ENCODE measurements around the gene WTIP.
"Not testable (repeated sequence)": the region's sequence is repeated elsewhere in the genome, so short reads cannot be mapped to it uniquely, and the experiment has no call there.

Gene WTIP

DNA sequence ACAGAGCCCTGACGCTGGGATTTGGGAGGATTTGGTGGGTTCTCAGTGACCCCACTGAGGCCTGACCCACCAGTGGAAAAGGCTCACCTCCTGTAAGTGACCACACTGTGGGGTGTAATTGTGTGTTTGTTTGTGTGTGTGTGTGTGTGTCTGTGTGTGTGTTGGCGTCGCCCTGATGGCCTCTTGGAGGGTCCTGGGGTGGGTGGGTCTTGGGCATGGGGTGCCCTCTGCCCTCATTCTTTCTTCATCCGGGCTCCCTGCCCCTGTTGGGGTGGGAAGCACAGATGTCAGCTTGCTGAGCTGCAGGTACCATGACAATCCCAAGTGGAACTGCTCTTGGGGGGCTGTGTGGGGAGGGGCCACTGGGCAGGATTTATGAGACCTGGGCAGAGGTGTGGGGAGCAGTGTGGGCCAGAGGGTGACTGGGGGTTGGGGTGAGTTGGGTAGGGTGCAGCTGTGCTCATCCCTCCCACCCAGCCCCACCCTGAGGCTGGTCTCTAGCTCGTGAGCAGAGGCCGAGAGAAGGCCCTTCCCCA is 22.8 kb downstream of the WTIP start:
- no peak for DNase-seq

DNA sequence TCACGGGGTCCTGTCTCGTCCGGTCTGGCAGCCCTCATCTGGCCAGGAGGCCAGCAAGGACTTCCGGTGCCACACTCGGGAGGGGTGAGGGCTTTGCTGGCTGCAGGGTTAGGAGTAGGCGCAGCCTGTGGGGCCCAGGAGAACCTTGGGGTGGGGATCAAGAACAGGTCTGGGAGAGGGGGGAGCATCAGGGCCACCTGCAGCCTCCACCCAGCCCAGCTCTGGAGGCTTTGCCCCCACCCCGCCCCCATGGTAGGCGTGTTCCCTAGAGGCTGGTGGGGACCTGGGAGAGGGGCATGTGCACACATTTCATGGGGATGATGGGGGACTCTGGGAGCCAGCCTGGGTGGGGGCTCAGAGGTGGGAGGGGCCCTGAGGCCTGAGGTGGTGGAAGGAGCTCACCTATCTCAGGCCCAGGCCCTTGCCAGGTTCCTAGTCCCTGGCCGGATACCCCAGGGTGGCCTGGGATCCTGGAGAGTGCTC is 23.3 kb downstream of the WTIP start:
- no peak for DNase-seq

DNA sequence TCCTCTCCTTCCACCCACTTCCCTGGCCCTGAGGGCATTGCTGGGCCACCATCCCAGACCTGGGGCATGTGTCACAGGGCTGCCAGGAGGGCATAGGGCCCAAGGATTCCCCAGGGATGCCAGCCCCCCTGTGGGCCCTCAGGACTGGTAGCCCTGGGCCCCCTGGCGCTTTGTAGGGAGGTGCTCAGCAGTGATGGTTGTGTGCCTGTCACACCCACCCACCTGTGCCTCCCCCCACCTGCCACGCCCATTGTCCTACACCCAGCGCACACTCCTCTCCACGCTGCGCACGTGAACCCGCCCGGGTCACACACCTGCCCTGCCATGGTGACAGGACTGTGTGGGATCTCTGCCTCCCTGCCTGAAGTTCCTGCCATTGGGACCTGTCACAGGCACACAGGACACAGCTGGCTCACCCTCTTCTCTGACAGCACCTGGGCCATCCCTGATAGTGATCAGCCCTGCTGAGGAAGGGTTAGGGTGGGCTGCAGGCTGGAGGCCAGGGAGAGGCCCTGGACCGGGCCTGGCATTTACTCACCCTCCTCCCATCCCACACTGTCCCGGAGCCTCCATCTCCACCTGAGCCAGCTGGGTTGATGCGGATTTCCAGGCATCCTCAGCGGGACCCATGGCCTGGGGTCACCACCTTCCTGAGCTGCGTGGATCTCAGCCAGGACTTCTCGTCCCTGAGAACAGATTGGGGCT is 23.9 kb downstream of the WTIP start:
- DNase-seq: no peak

DNA sequence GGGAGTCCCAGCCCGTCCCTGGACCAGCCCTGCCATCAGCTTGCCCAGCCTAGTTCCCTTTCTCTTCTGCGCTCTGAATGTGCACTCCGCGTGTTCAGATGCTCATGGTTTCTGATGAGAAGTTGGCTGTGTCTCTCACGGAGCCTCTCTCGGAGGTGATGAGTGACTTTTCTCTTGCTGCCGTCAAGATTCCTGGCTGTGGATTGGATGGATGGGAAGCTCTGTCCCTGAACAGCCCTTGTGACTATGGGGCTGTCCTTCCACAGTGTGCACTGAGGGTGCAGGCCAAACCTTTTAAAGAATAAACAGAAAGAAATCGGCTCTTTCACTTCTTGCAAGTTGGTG is 24.4 kb downstream of the WTIP start:
- no peak for DNase-seq

DNA sequence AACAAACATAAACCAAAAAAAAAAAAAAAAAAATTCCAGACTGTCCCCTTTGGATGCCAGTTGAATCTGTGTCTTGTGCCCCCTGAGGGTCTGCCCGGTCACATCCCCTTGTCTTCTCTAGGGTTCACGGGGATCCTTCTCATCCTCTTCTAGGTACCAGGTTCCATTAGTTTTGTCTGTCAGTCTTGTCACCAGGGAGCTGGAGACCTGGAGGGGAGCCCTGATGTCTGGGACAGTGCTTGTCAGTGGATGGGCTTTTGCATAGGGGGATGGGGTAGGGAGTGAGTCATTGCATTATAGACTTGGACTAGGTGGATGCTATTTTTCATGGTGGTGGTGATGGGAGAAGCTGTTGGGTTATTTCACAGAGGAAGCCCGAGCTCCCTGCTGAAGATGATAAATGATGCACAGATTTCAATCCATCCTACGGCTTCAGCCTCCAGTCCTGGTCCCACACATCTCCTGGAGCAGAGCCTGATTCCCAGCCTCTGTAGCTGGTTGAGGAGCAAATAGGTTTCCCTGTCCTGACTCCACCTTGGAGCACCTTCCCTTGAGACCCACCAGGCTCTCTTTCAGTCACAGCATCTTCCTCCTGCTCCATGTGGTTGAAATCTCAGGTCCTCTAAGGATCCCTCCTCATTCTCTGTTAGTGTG is 26.0 kb downstream of the WTIP start:
- DNase-seq: no peak

DNA sequence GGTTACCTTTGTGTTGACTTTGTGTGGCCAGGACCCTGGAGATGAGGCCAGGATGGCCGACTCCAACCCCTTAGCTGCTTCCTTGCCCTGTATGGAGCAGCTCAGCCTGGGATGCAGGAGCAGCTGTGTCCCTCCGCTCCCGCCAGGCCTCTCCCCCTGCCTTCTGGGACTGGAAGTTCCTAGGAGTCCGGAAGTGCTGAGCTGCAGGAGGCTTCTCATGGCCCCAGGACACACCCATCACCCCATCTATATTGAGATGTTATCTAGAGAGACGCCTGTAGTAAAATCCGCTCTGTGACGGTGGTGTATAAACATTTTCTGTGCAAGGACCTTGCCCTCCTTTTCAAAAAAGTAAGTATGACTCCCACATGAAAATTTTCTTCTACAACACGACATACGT is 27.0 kb downstream of the WTIP start:
- no peak for DNase-seq

DNA sequence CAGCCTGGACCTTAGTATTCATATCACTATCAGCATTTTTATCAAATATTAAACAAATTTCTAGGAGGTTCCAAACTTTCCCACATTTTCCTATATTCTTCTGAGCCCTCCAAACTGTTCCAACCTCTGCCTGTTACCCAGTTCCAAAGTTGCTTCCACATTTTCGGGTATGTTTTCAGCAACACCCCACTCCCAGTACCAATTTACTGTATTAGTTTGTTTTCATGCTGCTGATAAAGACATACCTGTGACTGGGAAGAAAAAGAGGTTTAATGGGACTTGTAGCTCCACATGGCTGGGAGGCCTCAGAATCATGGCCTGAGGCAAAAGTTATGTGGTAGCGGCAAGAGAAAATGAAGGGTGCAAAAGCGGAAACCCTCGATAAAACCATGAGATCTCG is 29.3 kb downstream of the WTIP start:
- not testable (repeated sequence) for DNase-seq

DNA sequence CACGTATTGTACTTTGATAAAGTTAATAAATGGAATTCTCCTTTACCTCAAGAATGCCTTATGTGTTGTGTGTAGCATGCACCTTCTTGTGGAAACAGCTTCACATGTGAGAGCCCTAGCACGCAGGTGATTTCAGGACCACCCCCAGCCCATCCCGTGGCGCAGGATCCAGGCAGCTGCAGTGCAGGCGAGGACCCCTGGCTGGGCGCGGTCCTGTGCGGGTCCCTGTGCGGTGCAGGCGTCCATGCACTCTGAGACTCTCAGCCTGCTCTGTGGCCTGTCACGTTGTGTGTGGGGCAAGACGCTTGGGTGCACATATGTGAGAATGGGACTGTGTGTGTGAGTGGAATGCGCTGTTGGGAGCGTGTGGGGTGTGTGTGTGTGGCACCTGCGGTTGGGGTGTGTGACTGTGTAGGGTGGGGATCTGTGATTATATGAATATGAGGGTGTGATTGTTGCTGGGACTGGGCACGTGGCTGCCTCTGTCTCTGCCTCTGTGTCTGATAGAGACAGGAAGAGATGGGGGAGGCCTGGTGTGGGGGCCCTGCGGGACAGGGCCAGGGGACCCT is 30.8 kb downstream of the WTIP start:
- DNase-seq: no peak

DNA sequence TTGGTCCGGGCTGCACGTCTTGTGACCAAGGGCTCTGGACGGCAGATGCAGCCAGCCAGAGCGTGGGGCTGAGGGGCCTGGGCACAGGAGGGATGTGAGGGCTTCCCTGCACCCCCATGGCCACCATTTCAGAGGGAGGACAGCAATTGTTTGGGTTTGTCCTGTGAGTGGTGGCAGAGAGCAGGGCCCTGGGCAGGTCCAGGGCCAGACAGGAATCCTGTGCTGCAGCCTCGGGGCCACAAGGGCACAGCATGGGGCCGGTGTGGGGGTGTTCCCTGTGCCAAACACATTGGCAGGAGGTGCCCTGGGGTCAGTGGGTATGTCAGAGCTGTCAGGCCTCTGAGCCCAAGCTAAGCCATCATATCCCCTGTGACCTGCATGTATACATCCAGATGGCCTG is 32.2 kb downstream of the WTIP start:
- no peak for DNase-seq

DNA sequence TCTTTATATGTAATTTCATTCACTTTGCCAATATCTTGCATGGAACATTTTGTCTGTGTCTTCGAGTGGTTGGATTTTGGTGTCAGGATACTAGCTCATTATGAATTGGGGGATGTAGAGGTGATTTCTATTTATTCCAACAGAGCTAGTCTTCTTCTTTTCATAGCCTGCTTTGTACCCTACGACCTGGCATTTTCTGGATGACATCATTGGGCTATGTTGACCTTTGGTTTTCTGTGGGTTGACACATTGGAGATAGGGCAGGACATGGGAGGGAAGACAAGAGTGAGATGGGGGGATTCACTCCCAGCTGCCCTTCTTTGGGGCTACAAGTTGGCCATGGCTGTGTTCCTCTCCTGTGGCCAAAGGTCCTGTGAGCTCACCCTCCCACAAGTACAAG is 38.0 kb downstream of the WTIP start:
- no peak for DNase-seq

DNA sequence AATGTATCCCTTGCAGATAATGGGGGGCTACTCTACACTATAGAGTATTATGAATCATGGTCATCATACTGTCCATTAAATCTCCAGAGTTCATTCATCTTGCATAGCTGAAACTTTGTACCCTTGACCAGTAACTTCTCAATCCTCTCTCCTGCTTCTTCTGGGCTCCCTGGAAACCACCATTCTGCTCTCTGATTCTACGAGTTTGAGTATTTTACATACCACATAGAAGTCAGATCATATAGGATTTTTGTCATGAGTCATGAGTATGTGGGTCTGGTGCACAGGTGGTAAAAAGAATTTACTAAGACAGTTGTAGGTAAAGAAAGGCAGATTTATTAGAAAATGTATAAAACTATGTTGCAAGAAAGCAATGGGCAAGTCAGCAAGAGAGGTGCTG is 41.9 kb downstream of the WTIP start:
- no peak for DNase-seq

DNA sequence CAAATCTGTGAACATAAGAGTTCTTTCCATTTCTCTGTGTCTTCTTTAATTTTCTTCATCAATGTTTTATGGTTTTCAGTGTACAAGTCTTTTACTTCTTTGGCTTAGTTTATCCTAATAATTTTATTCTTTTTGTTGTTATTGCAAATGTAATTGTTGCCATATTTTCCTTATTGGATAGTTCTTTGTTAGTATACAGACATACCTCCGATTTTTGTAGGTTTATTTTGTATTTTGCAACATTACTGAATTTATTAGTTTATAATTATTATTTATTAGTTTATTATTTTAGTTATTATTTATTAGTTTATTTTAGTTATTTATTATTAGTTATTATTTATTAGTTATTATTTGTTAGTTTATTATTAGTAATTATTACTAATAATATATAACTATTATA is 43.4 kb downstream of the WTIP start:
- DNase-seq: no peak

DNA sequence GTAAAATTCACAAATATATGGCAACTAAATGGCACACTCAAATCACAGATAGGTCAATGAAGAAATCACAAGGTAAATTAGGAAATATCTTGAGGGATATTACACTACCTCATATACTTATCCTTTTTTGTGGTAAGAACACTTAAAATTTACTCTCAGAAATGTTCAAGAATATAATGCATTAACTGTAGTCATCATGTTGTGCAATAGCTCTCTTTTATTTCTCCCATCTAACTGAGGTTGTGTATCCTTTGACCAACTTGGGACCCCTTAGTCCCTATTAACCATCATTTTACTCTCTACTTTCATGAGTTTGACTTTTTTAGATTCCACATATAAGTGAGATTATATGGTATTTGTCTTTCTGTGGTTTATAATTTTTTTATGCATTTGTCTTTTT is 52.6 kb downstream of the WTIP start:
- DNase-seq: no peak

DNA sequence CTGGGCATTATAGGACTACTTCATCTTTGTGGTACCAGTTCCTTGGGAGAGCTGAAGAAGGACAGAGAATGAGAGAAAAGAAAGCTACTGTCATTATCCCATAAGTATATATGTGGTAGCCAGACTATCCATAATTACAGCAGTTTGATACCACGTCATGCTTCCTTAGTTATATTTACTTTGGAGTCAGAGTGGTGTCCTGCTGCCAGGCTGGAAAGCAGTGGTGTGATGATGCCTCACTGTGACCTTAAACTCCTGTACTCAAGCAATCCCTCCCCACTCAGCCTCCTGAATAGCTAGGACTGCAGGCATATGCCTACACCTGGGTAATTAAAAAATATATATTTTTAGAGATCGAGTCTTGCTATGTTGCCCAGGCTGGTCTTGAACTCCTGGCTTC is 57.8 kb downstream of the WTIP start:
- DNase-seq: no peak

DNA sequence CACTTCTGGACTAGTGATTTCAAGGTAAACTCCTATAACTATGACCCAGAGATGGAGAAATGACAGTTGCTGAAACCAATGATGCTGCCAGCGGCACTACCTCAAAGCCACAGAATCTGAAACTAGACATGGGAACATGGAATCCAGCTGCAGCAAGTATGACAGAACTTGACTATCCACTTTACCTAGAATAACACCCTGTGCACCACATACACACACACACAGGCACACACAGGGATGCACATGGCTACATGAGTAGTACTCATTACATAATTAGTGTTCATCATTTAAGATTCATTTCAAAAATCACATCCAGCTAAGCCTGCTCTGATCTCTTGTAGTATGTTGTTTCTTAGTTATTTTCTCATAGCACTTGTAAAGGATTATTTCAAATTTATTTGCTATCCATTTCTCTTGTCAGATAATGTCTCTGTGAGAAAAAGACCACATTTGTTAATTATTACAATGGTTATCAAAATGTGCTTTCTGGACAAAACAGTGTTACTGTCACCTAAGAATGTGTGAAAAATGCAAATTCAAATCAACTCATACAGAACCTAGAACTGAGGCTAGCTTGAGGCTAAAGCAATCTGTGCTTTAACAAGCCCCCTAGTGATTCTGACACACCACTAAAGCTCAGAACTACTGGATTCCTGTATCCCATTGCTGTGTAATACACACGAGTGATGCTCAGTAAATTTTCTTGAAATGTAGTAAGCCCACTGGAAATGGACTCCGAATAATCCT is 59.4 kb downstream of the WTIP start:
- no peak for DNase-seq

DNA sequence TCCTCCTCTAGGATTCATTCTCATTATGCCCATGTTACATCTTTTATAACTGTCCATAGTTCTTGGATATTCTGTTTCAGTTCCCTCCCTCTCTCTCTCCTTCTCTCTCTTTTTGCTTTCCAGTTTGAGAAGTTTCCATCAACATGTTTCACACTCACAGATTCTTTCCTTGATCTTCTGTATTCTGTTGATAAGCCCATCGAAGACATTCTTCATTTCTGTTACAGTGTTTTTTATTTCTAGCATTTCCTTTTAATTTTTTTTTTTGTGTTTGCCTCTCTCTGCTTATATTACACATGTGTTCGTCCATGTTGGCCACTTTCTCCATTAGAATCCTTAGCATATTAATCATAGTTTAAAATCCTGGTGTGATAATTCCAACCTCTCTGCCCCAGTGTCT is 68.3 kb downstream of the WTIP start:
- DNase-seq: no peak

DNA sequence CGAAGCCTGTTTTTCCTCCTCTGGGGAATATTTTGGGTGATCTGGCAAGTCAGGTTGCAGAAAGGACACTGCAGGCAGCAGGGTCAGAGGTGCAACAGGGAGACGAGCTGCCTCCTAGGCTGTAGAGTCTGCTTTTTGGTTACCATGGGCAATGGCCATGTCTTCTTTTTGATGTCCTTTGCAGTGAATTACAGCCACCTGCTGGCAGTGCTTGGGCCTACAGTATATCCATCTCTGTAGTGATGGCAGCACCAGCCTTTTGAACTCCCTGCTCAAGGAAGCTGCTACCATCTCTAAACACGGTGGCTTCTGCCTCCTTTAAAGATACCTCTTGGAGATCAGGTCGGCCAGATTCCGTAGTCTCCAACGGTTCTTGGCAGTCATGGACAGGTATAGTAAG is 73.9 kb downstream of the WTIP start:
- no peak for DNase-seq

DNA sequence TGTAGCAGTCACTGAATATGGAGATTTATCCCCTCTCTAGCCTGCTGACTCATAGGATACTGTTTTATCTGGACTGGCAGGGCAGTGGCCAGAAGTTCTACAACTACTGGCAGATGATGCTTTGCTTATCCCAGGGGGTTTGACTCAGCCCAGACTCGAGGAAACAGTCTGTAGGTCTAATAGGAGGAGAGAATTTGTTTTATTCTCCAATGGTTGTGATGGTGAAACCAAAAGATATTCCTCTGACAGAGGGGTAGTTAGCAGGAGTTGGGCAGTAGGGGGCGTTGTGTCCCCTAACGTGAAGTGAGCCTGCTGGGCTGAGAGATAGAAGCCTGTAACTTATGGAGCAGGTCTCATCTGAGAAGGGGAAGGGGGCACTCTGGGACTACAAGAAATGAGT is 74.9 kb downstream of the WTIP start:
- no peak for DNase-seq

DNA sequence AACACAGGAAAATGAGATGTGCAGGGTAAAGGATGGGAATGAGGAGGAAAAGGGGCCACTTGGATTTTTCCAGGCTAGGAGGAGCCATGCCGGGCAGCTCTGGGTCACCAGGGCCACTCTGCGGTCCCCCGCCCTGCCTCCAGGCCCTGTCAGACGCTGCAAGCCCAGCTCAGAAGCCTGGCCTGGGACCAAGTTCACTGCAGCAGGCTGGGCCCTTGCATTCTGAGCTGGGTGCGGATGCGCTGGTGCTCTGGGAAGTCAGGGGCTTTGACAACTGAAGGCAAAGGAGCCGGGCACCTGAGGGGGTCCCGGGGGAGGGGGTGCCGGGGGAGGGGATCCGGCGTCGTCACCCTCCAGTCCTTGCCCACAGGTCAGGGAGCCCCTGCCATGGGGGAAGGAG is 77.5 kb downstream of the WTIP start:
- no peak for DNase-seq

DNA sequence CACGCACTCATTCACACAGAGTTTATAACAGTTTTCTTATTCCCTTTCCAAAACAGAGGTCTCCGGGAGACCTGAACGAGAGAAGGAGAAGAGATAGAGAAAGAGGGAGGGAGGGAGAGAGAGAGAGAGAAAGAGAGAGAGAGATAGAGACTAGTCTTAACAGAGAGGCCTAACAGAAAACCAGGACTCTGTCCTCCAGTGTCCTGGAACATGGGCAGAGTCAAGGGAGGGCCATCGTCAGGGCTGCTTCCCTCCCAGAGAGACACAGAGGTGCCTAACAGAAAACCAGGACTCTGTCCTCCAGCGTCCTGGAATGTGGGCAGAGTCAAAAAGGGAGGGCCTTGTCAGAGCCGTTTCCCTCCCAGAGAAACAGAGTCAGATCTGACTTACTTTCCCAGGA is 78.7 kb downstream of the WTIP start:
- no peak for DNase-seq
